WTC11 (cell line): ENCODE data around the gene CEP295NL. TPM values are rescaled to one million over a fixed set of nuclear protein-coding genes. Genes with fewer than 3 reads are reported as not detected.

Experiments used
- ATAC-seq: fragments of 200-7000 bp; cut with Tn5 transposase; 2 replicates; pipeline ENCODE4 v1.10.0; 2021; ENCODE audit warnings: mild to moderate bottlenecking, moderate library complexity
- CTCF ChIA-PET: fragments of 300-600 bp; sonication (Branson Sonifier 250); formaldehyde crosslinking; loops from one replicate; lab custom pipeline; 2021; ENCODE audit warnings: antibody characterized with exemption; lab: Charles Lee
- POLR2A ChIA-PET: fragments of 350-600 bp; sonication (Branson Sonifier 250); formaldehyde crosslinking; loops from one replicate; lab custom pipeline; 2021; ENCODE audit warnings: antibody characterized with exemption; lab: Charles Lee
- DNase-seq: peaks from one replicate; pipeline ENCODE4 v3.0.0; 2021; ENCODE audit warnings: low spot score
- H3K27ac Mint-ChIP-seq: 2 replicates; pipeline ENCODE4 v1.8.0; 2021; ENCODE audit warnings: mixed read lengths
- H3K27me3 Mint-ChIP-seq: 2 replicates; pipeline ENCODE4 v1.8.0; 2021; ENCODE audit warnings: low read depth, mild to moderate bottlenecking, moderate library complexity, mixed read lengths
- H3K36me3 Mint-ChIP-seq: 2 replicates; pipeline ENCODE4 v1.8.0; 2021; ENCODE audit warnings: mixed read lengths
- H3K4me1 Mint-ChIP-seq: 2 replicates; pipeline ENCODE4 v1.8.0; 2022; ENCODE audit warnings: mixed read lengths
- H3K4me3 Mint-ChIP-seq: 2 replicates; pipeline ENCODE4 v1.8.0; 2021; ENCODE audit warnings: mild to moderate bottlenecking, moderate library complexity, mixed read lengths
- H3K9me3 Mint-ChIP-seq: 2 replicates; pipeline ENCODE4 v1.8.0; 2021; ENCODE audit warnings: mixed read lengths
- ESRRA ChIP-seq: sonication (generic); formaldehyde crosslinking; IDR thresholded peaks from 2 replicates; pipeline ENCODE4 v1.8.1; 2022; ENCODE audit warnings: mild to moderate bottlenecking, missing genetic modification reagents, borderline replicate concordance
- GABPB1 ChIP-seq: sonication (generic); formaldehyde crosslinking; IDR thresholded peaks from 2 replicates; pipeline ENCODE4 v1.8.1; 2023; ENCODE audit warnings: mild to moderate bottlenecking, missing genetic modification reagents
- MYBL2 ChIP-seq: sonication (generic); formaldehyde crosslinking; IDR thresholded peaks from 2 replicates; pipeline ENCODE4 v1.8.1; 2023; ENCODE audit warnings: mild to moderate bottlenecking, moderate library complexity, missing genetic modification reagents
- NFATC4 ChIP-seq: fragments of 250-450 bp; sonication (Bioruptor Pico); IDR thresholded peaks from 2 replicates; pipeline ENCODE4 v1.9.0; 2021; ENCODE audit warnings: mild to moderate bottlenecking
- NFYB ChIP-seq: sonication (generic); formaldehyde crosslinking; conservative IDR thresholded peaks from 2 replicates; pipeline ENCODE4 v1.8.0; 2022; ENCODE audit warnings: low read depth, missing genetic modification reagents
- NR2C2 ChIP-seq: sonication (generic); formaldehyde crosslinking; IDR thresholded peaks from 2 replicates; pipeline ENCODE4 v1.8.0; 2022; ENCODE audit warnings: mild to moderate bottlenecking, missing genetic modification reagents
- RORB ChIP-seq: fragments of 250-450 bp; sonication (Bioruptor Pico); IDR thresholded peaks from 2 replicates; pipeline ENCODE4 v1.9.0; 2021; ENCODE audit warnings: mild to moderate bottlenecking
- SMAD4 ChIP-seq: sonication (generic); formaldehyde crosslinking; IDR thresholded peaks from 2 replicates; pipeline ENCODE4 v1.8.0; 2022; ENCODE audit warnings: mild to moderate bottlenecking, missing genetic modification reagents
- TCF7 ChIP-seq: sonication (generic); formaldehyde crosslinking; IDR thresholded peaks from 2 replicates; pipeline ENCODE4 v1.8.0; 2022; ENCODE audit warnings: mild to moderate bottlenecking, low read depth, missing genetic modification reagents, moderate library complexity
- ZNF138 ChIP-seq: sonication (generic); formaldehyde crosslinking; conservative IDR thresholded peaks from 2 replicates; pipeline ENCODE4 v1.8.1; 2022; ENCODE audit warnings: mild to moderate bottlenecking, moderate library complexity, missing genetic modification reagents
- ZNF219 ChIP-seq: sonication (generic); formaldehyde crosslinking; IDR thresholded peaks from 2 replicates; pipeline ENCODE4 v1.8.0; 2023; ENCODE audit warnings: missing genetic modification reagents, mild to moderate bottlenecking, borderline replicate concordance
- ZNF416 ChIP-seq: fragments of 250-450 bp; sonication (Bioruptor Pico); IDR thresholded peaks from 2 replicates; pipeline ENCODE4 v1.9.0; 2021; ENCODE audit warnings: mild to moderate bottlenecking, inconsistent platforms
- ZNF423 ChIP-seq: fragments of 250-450 bp; sonication (Bioruptor Pico); IDR thresholded peaks from 2 replicates; pipeline ENCODE4 v2.1.2; 2022; ENCODE audit warnings: mild to moderate bottlenecking, moderate library complexity
- ZNF671 ChIP-seq: fragments of 250-450 bp; sonication (Bioruptor Pico); IDR thresholded peaks from 2 replicates; pipeline ENCODE4 v1.8.0; 2021; ENCODE audit warnings: mild to moderate bottlenecking
- total RNA-seq: library from RNA; stranded (reverse); gene quantifications from 3 replicates; pipeline ENCODE4 v1.2.3, GENCODE V29; 2021
- TF ChIP-seq, protein P1 (sequence below): fragments of 250-450 bp; sonication (Bioruptor Pico); IDR thresholded peaks from 2 replicates; pipeline ENCODE4 v1.9.0; 2021; ENCODE audit warnings: mild to moderate bottlenecking
- TF ChIP-seq, protein P2 (sequence below): sonication (generic); formaldehyde crosslinking; IDR thresholded peaks from 2 replicates; pipeline ENCODE4 v1.8.1; 2022; ENCODE audit warnings: low read depth, mild to moderate bottlenecking, moderate library complexity, missing genetic modification reagents, borderline replicate concordance
- TF ChIP-seq, protein P3 (sequence below): fragments of 250-450 bp; sonication (Bioruptor Pico); IDR thresholded peaks from 2 replicates; pipeline ENCODE4 v2.1.2; 2022; ENCODE audit warnings: mild to moderate bottlenecking, moderate library complexity
- TF ChIP-seq, protein P4 (sequence below): sonication (generic); formaldehyde crosslinking; IDR thresholded peaks from 2 replicates; pipeline ENCODE4 v1.8.0; 2022; ENCODE audit warnings: missing genetic modification reagents
- TF ChIP-seq, protein P5 (sequence below): sonication (generic); formaldehyde crosslinking; IDR thresholded peaks from 2 replicates; pipeline ENCODE4 v1.8.1; 2023; ENCODE audit warnings: mild to moderate bottlenecking, missing genetic modification reagents, borderline replicate concordance
- TF ChIP-seq, protein P6 (sequence below): sonication (generic); formaldehyde crosslinking; IDR thresholded peaks from 2 replicates; pipeline ENCODE4 v1.8.1; 2022; ENCODE audit warnings: mild to moderate bottlenecking, missing genetic modification reagents, moderate library complexity, borderline replicate concordance

The CEP295NL gene
- total RNA-seq, 1 experiment from 2014 or later, result 0.61 TPM

DNA sequence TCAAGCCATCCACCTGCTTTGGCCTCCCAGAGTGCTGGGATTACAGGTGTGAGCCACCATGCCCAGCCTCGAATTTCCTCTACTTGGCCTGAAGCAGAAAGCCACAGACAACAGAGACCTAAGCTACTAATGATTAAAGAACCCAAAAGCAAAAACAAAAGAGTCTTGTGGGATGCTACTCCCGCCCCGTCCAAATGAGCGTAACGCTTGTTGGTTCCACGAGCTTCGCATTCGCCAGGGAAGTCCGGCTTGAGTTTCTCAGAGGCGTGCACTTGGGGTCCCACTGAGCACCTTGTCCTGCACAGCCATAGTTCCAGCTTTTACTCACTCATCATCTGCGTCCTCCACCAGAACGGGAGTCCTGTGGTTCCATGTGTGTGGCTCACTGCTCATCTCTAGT is 16.0 kb downstream of the CEP295NL start:
- H3K27me3 Mint-ChIP-seq, result no peaks in the 10 kb centered on the region
- H3K36me3 Mint-ChIP-seq, result no peaks in the 10 kb centered on the region
- peaks cover 19% of the 10 kb centered on the region for H3K4me1 Mint-ChIP-seq
- no peaks in the 10 kb centered on the region for H3K9me3 Mint-ChIP-seq
- DNase-seq (no peak), ATAC-seq (no peak)
- ChIA-PET CTCF (interaction anchor here (1.0 kb wide), 2 partner anchors 21 to 34 kb away, joined by 3 to 6 read pairs; no protein-coding TSS in a partner anchor), POLR2A (no interaction called here)
- no peak overlapping the region for H3K4me3 Mint-ChIP-seq
- TF ChIP-seq, protein P1, sequence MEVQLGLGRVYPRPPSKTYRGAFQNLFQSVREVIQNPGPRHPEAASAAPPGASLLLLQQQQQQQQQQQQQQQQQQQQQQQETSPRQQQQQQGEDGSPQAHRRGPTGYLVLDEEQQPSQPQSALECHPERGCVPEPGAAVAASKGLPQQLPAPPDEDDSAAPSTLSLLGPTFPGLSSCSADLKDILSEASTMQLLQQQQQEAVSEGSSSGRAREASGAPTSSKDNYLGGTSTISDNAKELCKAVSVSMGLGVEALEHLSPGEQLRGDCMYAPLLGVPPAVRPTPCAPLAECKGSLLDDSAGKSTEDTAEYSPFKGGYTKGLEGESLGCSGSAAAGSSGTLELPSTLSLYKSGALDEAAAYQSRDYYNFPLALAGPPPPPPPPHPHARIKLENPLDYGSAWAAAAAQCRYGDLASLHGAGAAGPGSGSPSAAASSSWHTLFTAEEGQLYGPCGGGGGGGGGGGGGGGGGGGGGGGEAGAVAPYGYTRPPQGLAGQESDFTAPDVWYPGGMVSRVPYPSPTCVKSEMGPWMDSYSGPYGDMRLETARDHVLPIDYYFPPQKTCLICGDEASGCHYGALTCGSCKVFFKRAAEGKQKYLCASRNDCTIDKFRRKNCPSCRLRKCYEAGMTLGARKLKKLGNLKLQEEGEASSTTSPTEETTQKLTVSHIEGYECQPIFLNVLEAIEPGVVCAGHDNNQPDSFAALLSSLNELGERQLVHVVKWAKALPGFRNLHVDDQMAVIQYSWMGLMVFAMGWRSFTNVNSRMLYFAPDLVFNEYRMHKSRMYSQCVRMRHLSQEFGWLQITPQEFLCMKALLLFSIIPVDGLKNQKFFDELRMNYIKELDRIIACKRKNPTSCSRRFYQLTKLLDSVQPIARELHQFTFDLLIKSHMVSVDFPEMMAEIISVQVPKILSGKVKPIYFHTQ (CRISPR knock-in tag), result no peak
- TF ChIP-seq ZNF423 (no peak), MYBL2 (CRISPR knock-in tag) (no peak), GABPB1 (CRISPR knock-in tag) (no peak), ZNF416 (CRISPR knock-in tag) (no peak), TCF7 (CRISPR knock-in tag) (no peak), RORB (CRISPR knock-in tag) (no peak), NFYB (CRISPR knock-in tag) (no peak), SMAD4 (CRISPR knock-in tag) (no peak), ZNF219 (CRISPR knock-in tag) (no peak), ZNF138 (CRISPR knock-in tag) (no peak), ZNF671 (CRISPR knock-in tag) (no peak), NR2C2 (CRISPR knock-in tag) (no peak), NFATC4 (CRISPR knock-in tag) (no peak), ESRRA (CRISPR knock-in tag) (no peak)
- TF ChIP-seq, protein P2, sequence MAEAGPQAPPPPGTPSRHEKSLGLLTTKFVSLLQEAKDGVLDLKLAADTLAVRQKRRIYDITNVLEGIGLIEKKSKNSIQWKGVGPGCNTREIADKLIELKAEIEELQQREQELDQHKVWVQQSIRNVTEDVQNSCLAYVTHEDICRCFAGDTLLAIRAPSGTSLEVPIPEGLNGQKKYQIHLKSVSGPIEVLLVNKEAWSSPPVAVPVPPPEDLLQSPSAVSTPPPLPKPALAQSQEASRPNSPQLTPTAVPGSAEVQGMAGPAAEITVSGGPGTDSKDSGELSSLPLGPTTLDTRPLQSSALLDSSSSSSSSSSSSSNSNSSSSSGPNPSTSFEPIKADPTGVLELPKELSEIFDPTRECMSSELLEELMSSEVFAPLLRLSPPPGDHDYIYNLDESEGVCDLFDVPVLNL (CRISPR knock-in tag), result no peak
- TF ChIP-seq, protein P3, sequence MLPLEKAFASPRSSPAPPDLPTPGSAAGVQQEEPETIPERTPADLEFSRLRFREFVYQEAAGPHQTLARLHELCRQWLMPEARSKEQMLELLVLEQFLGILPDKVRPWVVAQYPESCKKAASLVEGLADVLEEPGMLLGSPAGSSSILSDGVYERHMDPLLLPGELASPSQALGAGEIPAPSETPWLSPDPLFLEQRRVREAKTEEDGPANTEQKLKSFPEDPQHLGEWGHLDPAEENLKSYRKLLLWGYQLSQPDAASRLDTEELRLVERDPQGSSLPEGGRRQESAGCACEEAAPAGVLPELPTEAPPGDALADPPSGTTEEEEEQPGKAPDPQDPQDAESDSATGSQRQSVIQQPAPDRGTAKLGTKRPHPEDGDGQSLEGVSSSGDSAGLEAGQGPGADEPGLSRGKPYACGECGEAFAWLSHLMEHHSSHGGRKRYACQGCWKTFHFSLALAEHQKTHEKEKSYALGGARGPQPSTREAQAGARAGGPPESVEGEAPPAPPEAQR, result no peak
- TF ChIP-seq, protein P4, sequence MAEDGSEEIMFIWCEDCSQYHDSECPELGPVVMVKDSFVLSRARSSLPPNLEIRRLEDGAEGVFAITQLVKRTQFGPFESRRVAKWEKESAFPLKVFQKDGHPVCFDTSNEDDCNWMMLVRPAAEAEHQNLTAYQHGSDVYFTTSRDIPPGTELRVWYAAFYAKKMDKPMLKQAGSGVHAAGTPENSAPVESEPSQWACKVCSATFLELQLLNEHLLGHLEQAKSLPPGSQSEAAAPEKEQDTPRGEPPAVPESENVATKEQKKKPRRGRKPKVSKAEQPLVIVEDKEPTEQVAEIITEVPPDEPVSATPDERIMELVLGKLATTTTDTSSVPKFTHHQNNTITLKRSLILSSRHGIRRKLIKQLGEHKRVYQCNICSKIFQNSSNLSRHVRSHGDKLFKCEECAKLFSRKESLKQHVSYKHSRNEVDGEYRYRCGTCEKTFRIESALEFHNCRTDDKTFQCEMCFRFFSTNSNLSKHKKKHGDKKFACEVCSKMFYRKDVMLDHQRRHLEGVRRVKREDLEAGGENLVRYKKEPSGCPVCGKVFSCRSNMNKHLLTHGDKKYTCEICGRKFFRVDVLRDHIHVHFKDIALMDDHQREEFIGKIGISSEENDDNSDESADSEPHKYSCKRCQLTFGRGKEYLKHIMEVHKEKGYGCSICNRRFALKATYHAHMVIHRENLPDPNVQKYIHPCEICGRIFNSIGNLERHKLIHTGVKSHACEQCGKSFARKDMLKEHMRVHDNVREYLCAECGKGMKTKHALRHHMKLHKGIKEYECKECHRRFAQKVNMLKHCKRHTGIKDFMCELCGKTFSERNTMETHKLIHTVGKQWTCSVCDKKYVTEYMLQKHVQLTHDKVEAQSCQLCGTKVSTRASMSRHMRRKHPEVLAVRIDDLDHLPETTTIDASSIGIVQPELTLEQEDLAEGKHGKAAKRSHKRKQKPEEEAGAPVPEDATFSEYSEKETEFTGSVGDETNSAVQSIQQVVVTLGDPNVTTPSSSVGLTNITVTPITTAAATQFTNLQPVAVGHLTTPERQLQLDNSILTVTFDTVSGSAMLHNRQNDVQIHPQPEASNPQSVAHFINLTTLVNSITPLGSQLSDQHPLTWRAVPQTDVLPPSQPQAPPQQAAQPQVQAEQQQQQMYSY (CRISPR knock-in tag), result no peak
- TF ChIP-seq, protein P5, sequence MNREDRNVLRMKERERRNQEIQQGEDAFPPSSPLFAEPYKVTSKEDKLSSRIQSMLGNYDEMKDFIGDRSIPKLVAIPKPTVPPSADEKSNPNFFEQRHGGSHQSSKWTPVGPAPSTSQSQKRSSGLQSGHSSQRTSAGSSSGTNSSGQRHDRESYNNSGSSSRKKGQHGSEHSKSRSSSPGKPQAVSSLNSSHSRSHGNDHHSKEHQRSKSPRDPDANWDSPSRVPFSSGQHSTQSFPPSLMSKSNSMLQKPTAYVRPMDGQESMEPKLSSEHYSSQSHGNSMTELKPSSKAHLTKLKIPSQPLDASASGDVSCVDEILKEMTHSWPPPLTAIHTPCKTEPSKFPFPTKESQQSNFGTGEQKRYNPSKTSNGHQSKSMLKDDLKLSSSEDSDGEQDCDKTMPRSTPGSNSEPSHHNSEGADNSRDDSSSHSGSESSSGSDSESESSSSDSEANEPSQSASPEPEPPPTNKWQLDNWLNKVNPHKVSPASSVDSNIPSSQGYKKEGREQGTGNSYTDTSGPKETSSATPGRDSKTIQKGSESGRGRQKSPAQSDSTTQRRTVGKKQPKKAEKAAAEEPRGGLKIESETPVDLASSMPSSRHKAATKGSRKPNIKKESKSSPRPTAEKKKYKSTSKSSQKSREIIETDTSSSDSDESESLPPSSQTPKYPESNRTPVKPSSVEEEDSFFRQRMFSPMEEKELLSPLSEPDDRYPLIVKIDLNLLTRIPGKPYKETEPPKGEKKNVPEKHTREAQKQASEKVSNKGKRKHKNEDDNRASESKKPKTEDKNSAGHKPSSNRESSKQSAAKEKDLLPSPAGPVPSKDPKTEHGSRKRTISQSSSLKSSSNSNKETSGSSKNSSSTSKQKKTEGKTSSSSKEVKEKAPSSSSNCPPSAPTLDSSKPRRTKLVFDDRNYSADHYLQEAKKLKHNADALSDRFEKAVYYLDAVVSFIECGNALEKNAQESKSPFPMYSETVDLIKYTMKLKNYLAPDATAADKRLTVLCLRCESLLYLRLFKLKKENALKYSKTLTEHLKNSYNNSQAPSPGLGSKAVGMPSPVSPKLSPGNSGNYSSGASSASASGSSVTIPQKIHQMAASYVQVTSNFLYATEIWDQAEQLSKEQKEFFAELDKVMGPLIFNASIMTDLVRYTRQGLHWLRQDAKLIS, result no peak
- TF ChIP-seq, protein P6, sequence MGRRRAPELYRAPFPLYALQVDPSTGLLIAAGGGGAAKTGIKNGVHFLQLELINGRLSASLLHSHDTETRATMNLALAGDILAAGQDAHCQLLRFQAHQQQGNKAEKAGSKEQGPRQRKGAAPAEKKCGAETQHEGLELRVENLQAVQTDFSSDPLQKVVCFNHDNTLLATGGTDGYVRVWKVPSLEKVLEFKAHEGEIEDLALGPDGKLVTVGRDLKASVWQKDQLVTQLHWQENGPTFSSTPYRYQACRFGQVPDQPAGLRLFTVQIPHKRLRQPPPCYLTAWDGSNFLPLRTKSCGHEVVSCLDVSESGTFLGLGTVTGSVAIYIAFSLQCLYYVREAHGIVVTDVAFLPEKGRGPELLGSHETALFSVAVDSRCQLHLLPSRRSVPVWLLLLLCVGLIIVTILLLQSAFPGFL (CRISPR knock-in tag), result no peak
- H3K27ac Mint-ChIP-seq, result 0 out of 2 replicates have a peak overlapping the region, but pooled peaks have one; percentile 60
